T-helper 2 cell treated with Interferon-gamma antibody and Interleukin-4, amounts not matched to agents 5 μg/mL and 100 μg/mL, for 36 hours (primary cell): ENCODE results near the gene CARMIL1.

Experiments
- DNase-seq: peaks from one replicate; pipeline ENCODE4 v3.0.0; 2021; ENCODE audit warnings: low spot score
- H3K27ac Mint-ChIP-seq: one replicate; pipeline ENCODE4 v1.8.0; 2021; ENCODE audit warnings: mild to moderate bottlenecking, mixed read lengths
- H3K27me3 Mint-ChIP-seq: one replicate; pipeline ENCODE4 v1.8.0; 2021; ENCODE audit warnings: low read depth, mixed read lengths
- H3K36me3 Mint-ChIP-seq: one replicate; pipeline ENCODE4 v1.8.0; 2021; ENCODE audit warnings: low read depth, mixed read lengths
- H3K4me1 Mint-ChIP-seq: one replicate; pipeline ENCODE4 v1.8.0; 2021; ENCODE audit warnings: low read depth, mixed read lengths
- H3K4me3 Mint-ChIP-seq: one replicate; pipeline ENCODE4 v1.8.0; 2022; ENCODE audit warnings: mild to moderate bottlenecking, moderate library complexity, mixed read lengths
- H3K9me3 Mint-ChIP-seq: one replicate; pipeline ENCODE4 v1.8.0; 2021; ENCODE audit warnings: mixed read lengths

Gene CARMIL1

GRCh38 chr6:25478973-25479372, 199.8 kb downstream of the CARMIL1 start:
- no peak for DNase-seq
- Mint-ChIP-seq H3K27ac (no peak overlapping the region), H3K4me3 (no peak overlapping the region), H3K4me1 (no peaks in the 10 kb centered on the region), H3K9me3 (no peaks in the 10 kb centered on the region), H3K36me3 (no peaks in the 10 kb centered on the region), H3K27me3 (no peaks in the 10 kb centered on the region)

GRCh38 chr6:25481267-25481666, 202.1 kb downstream of the CARMIL1 start:
- Mint-ChIP-seq H3K4me3 (no peak overlapping the region), H3K4me1 (no peaks in the 10 kb centered on the region), H3K36me3 (no peaks in the 10 kb centered on the region), H3K9me3 (no peaks in the 10 kb centered on the region), H3K27ac (no peak overlapping the region), H3K27me3 (no peaks in the 10 kb centered on the region)
- no peak for DNase-seq

- Mint-ChIP-seq H3K9me3 (no peaks in the 10 kb centered on the region), H3K36me3 (no peaks in the 10 kb centered on the region), H3K4me1 (no peaks in the 10 kb centered on the region), H3K4me3 (no peak overlapping the region), H3K27ac (no peak overlapping the region), H3K27me3 (no peaks in the 10 kb centered on the region)
- DNase-seq = no peak
Observed at GRCh38 chr6:25482996-25483395, 203.8 kb downstream of the CARMIL1 start.

GRCh38 chr6:25483943-25484342, 204.8 kb downstream of the CARMIL1 start:
- DNase-seq = no peak
- H3K9me3 Mint-ChIP-seq = no peaks in the 10 kb centered on the region
- no peaks in the 10 kb centered on the region for H3K36me3 Mint-ChIP-seq
- no peak overlapping the region for H3K4me3 Mint-ChIP-seq
- no peaks in the 10 kb centered on the region for H3K27me3 Mint-ChIP-seq
- H3K4me1 Mint-ChIP-seq = no peaks in the 10 kb centered on the region
- H3K27ac Mint-ChIP-seq = no peak overlapping the region

- Mint-ChIP-seq H3K4me1 (peaks cover 2% of the 10 kb centered on the region), H3K4me3 (no peak overlapping the region), H3K9me3 (no peaks in the 10 kb centered on the region), H3K36me3 (no peaks in the 10 kb centered on the region), H3K27ac (no peak overlapping the region), H3K27me3 (no peaks in the 10 kb centered on the region)
- DNase-seq = no peak
Observed at GRCh38 chr6:25484900-25485299, 205.7 kb downstream of the CARMIL1 start.

GRCh38 chr6:25485821-25486534, 206.8 kb downstream of the CARMIL1 start:
- Mint-ChIP-seq H3K4me1 (peaks cover 2% of the 10 kb centered on the region), H3K27ac (no peak overlapping the region), H3K4me3 (no peak overlapping the region), H3K9me3 (no peaks in the 10 kb centered on the region), H3K36me3 (no peaks in the 10 kb centered on the region), H3K27me3 (no peaks in the 10 kb centered on the region)
- no peak for DNase-seq

- DNase-seq = no peak
- no peaks in the 10 kb centered on the region for H3K27me3 Mint-ChIP-seq
- no peak overlapping the region for H3K4me3 Mint-ChIP-seq
- no peaks in the 10 kb centered on the region for H3K36me3 Mint-ChIP-seq
- H3K4me1 Mint-ChIP-seq = peaks cover 2% of the 10 kb centered on the region
- no peaks in the 10 kb centered on the region for H3K9me3 Mint-ChIP-seq
- no peak overlapping the region for H3K27ac Mint-ChIP-seq
Observed at GRCh38 chr6:25486550-25486949, 207.4 kb downstream of the CARMIL1 start.

- H3K36me3 Mint-ChIP-seq = no peaks in the 10 kb centered on the region
- peaks cover 2% of the 10 kb centered on the region for H3K4me1 Mint-ChIP-seq
- no peaks in the 10 kb centered on the region for H3K27me3 Mint-ChIP-seq
Observed at GRCh38 chr6:25487012-25487411, 207.8 kb downstream of the CARMIL1 start.

GRCh38 chr6:25488156-25488555, 209.0 kb downstream of the CARMIL1 start:
- Mint-ChIP-seq H3K4me1 (peaks cover 2% of the 10 kb centered on the region), H3K36me3 (no peaks in the 10 kb centered on the region), H3K27ac (no peak overlapping the region), H3K4me3 (no peak overlapping the region), H3K27me3 (no peaks in the 10 kb centered on the region), H3K9me3 (no peaks in the 10 kb centered on the region)
- no peak for DNase-seq

More at GRCh38 chr6:25487012-25487411, 207.8 kb downstream of the CARMIL1 start:
- DNase-seq = no peak
- Mint-ChIP-seq H3K9me3 (no peaks in the 10 kb centered on the region), H3K27ac (no peak overlapping the region), H3K4me3 (no peak overlapping the region)

DNA sequence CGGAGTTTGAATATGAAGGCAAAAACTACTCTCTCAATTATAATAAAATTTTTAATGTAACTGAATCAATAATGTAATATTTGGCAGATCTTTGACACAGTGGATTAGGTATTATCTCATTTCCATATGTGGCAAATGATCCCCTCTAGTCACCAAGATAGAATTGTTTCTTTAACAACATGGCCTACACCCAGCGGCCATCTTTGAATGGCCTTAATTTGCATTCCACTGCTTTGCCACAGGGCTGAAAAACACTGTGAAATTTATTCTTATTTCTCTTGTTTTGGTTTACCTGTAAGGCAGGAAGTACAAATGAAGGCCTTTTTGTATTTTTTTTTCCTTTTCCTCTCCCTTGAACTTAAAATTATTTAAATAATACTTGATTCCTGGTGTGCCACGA, 210.2 kb downstream of the CARMIL1 start:
- Mint-ChIP-seq H3K27me3 (no peaks in the 10 kb centered on the region), H3K36me3 (no peaks in the 10 kb centered on the region), H3K4me3 (no peak overlapping the region), H3K4me1 (peaks cover 2% of the 10 kb centered on the region), H3K9me3 (no peaks in the 10 kb centered on the region), H3K27ac (no peak overlapping the region)
- DNase-seq = no peak

- H3K27ac Mint-ChIP-seq = no peak overlapping the region
- H3K4me3 Mint-ChIP-seq = no peak overlapping the region
- DNase-seq = peak; percentile 51
- H3K4me1 Mint-ChIP-seq = peaks cover 2% of the 10 kb centered on the region
- no peaks in the 10 kb centered on the region for H3K36me3 Mint-ChIP-seq
- H3K9me3 Mint-ChIP-seq = no peaks in the 10 kb centered on the region
- H3K27me3 Mint-ChIP-seq = no peaks in the 10 kb centered on the region
Observed at GRCh38 chr6:25490018-25490801, 211.0 kb downstream of the CARMIL1 start.

DNA sequence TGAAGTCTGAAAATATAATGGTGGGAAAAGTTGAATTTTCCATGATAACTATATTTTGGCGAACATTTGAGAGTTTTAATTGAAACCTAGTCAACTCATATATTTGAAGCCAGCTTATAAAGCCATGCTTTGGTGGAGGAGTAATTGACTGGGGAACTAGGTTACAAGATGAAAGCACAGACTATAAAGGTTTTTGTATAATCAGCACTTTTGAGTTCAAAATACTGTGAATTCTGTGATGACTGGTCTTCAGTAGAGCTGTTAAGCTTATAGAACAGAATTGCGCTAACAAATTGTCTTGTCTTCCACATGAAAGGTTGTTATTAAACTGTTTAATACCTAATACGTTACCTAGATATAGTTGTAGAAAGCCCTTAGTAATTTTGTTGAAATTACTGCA, 213.8 kb downstream of the CARMIL1 start:
- no peak for DNase-seq
- Mint-ChIP-seq H3K36me3 (no peaks in the 10 kb centered on the region), H3K27me3 (no peaks in the 10 kb centered on the region), H3K27ac (no peak overlapping the region), H3K4me3 (no peak overlapping the region), H3K9me3 (no peaks in the 10 kb centered on the region), H3K4me1 (peaks cover 2% of the 10 kb centered on the region)

DNA sequence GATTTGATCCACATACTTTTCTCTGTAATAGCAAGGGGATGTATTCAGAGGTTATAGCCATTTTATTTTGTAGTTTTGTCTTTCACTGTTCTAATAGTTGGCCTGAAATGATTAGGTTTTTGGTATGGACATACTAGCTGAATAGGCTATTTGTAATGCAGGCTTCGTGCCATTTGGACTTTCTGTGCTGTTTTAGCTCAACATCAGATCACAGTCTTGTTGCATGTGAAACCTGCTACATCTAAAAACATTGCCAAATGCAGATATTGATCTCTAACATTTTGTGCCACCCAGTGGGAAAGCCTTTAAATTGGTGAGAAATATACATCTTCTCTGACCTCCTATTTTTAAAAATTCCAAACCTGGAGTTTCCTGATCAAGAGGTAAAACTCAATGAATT, 215.3 kb downstream of the CARMIL1 start:
- Mint-ChIP-seq H3K27ac (no peak overlapping the region), H3K9me3 (no peaks in the 10 kb centered on the region), H3K4me3 (no peak overlapping the region), H3K27me3 (no peaks in the 10 kb centered on the region), H3K4me1 (peaks cover 2% of the 10 kb centered on the region), H3K36me3 (no peaks in the 10 kb centered on the region)
- DNase-seq = no peak

GRCh38 chr6:25497383-25498040, 218.3 kb downstream of the CARMIL1 start:
- Mint-ChIP-seq H3K36me3 (no peaks in the 10 kb centered on the region), H3K27ac (no peak overlapping the region), H3K4me3 (no peak overlapping the region), H3K27me3 (no peaks in the 10 kb centered on the region), H3K9me3 (no peaks in the 10 kb centered on the region), H3K4me1 (no peaks in the 10 kb centered on the region)
- no peak for DNase-seq
